OCI-LY1 (cell line): ENCODE measurements around the gene MRPL3.

Source experiments
- EZH2 ChIP-seq: fragments of 200-600 bp; sonication (generic), shearing (Covaris generic); IDR thresholded peaks from 2 replicates; pipeline ENCODE4 v1.8.0; 2017; ENCODE audit warnings: borderline replicate concordance, mixed run types, mild to moderate bottlenecking, antibody characterized with exemption, low read length, moderate library complexity, mixed read lengths
- TF ChIP-seq, protein P1 (sequence below): fragments of 200-600 bp; sonication (generic), shearing (Covaris generic); IDR thresholded peaks from 2 replicates; pipeline ENCODE4 v1.5.1; 2017; ENCODE audit warnings: mild to moderate bottlenecking, antibody characterized with exemption, low read length, moderate library complexity, mixed read lengths

DNA sequence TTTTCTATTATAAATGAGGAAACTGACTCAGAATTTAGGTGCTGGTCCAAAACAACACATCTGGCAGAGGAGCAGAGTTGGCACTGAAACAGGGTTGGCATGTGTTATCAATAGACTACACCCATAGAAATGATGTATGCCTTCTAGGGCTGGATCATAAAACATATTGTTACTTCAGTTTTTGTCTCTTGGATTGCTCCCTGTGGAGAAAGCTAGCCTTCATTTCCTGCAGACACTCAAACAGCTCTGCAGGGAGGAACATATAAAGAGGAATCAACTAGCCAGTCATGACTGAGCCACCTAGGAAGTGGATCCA lies 507 bp upstream of the MRPL3 start:
- TF ChIP-seq, protein P1, sequence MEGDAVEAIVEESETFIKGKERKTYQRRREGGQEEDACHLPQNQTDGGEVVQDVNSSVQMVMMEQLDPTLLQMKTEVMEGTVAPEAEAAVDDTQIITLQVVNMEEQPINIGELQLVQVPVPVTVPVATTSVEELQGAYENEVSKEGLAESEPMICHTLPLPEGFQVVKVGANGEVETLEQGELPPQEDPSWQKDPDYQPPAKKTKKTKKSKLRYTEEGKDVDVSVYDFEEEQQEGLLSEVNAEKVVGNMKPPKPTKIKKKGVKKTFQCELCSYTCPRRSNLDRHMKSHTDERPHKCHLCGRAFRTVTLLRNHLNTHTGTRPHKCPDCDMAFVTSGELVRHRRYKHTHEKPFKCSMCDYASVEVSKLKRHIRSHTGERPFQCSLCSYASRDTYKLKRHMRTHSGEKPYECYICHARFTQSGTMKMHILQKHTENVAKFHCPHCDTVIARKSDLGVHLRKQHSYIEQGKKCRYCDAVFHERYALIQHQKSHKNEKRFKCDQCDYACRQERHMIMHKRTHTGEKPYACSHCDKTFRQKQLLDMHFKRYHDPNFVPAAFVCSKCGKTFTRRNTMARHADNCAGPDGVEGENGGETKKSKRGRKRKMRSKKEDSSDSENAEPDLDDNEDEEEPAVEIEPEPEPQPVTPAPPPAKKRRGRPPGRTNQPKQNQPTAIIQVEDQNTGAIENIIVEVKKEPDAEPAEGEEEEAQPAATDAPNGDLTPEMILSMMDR: no peak
- TF ChIP-seq EZH2: no peak
